Measurements from ENCODE around the gene MYMK. TPM values are rescaled to one million over a fixed set of nuclear protein-coding genes. Genes with fewer than 3 reads are reported as not detected.

The MYMK gene
- total RNA-seq, 2 experiments from 2014 or later = not detected

GRCh38 chr9:133473743-133474142, 51.0 kb downstream of the MYMK start:
- H3K27ac Mint-ChIP-seq = no peak overlapping the region
- ATAC-seq (no peak), DNase-seq (no peak)
- ChIA-PET POLR2A (no interaction called here), CTCF (interaction anchor here (0.8 kb wide), 1 partner anchor 11 kb away, joined by 4 read pairs; no protein-coding TSS in a partner anchor)
- no peaks in the 10 kb centered on the region for H3K36me3 Mint-ChIP-seq (ENCODE audit: low read depth)
- H3K4me3 Mint-ChIP-seq = no peak overlapping the region
- H3K9me3 Mint-ChIP-seq (ENCODE audit: low read depth) = no peaks in the 10 kb centered on the region
- intact Hi-C loops (cut with DNase I, micrococcal nuclease) = no loop called here
- no peaks in the 10 kb centered on the region for H3K4me1 Mint-ChIP-seq
- H3K27me3 Mint-ChIP-seq = no peaks in the 10 kb centered on the region

GRCh38 chr9:133472753-133473378, 51.9 kb downstream of the MYMK start:
- Mint-ChIP-seq H3K4me1 (no peaks in the 10 kb centered on the region), H3K27ac (no peak overlapping the region), H3K36me3 (ENCODE audit: low read depth) (no peaks in the 10 kb centered on the region), H3K9me3 (ENCODE audit: low read depth) (no peaks in the 10 kb centered on the region), H3K4me3 (no peak overlapping the region), H3K27me3 (no peaks in the 10 kb centered on the region)
- ATAC-seq (no peak), DNase-seq (no peak)
- ChIA-PET CTCF (no interaction called here), POLR2A (no interaction called here)
- intact Hi-C loops (cut with DNase I, micrococcal nuclease) = no loop called here

- intact Hi-C loops (cut with DNase I, micrococcal nuclease) = no loop called here
- POLR2A ChIA-PET = no interaction called here
- H3K9me3 Mint-ChIP-seq (ENCODE audit: low read depth) = no peaks in the 10 kb centered on the region
- CTCF ChIA-PET = no interaction called here
- DNase-seq (no peak), ATAC-seq (no peak)
- H3K4me1 Mint-ChIP-seq = no peaks in the 10 kb centered on the region
- no peak overlapping the region for H3K27ac Mint-ChIP-seq
- no peak overlapping the region for H3K4me3 Mint-ChIP-seq
- H3K27me3 Mint-ChIP-seq = no peaks in the 10 kb centered on the region
- H3K36me3 Mint-ChIP-seq (ENCODE audit: low read depth) = no peaks in the 10 kb centered on the region
Measured at GRCh38 chr9:133472277-133472645, 52.5 kb downstream of the MYMK start.

GRCh38 chr9:133471551-133472276, 53.0 kb downstream of the MYMK start:
- no peaks in the 10 kb centered on the region for H3K27me3 Mint-ChIP-seq
- no peak overlapping the region for H3K27ac Mint-ChIP-seq
- no peak for DNase-seq
- no peak for ATAC-seq
- H3K4me1 Mint-ChIP-seq = no peaks in the 10 kb centered on the region
- intact Hi-C loops (cut with DNase I, micrococcal nuclease) = no loop called here
- no peak overlapping the region for H3K4me3 Mint-ChIP-seq
- ChIA-PET CTCF (interaction anchor here (0.7 kb wide), 1 partner anchor 1717 kb away, joined by 3 read pairs; no protein-coding TSS in a partner anchor), POLR2A (interaction anchor here (0.7 kb wide), 1 partner anchor 98 kb away, joined by 4 read pairs; no protein-coding TSS in a partner anchor)
- no peaks in the 10 kb centered on the region for H3K9me3 Mint-ChIP-seq (ENCODE audit: low read depth)
- no peaks in the 10 kb centered on the region for H3K36me3 Mint-ChIP-seq (ENCODE audit: low read depth)

- DNase-seq (no peak), ATAC-seq (no peak)
- ChIA-PET CTCF (interaction anchor here (0.7 kb wide), 1 partner anchor 1717 kb away, joined by 3 read pairs; no protein-coding TSS in a partner anchor), POLR2A (interaction anchor here (0.7 kb wide), 1 partner anchor 97 kb away, joined by 4 read pairs; no protein-coding TSS in a partner anchor)
- Mint-ChIP-seq H3K27ac (no peak overlapping the region), H3K36me3 (ENCODE audit: low read depth) (no peaks in the 10 kb centered on the region), H3K9me3 (ENCODE audit: low read depth) (no peaks in the 10 kb centered on the region), H3K27me3 (no peaks in the 10 kb centered on the region), H3K4me3 (no peak overlapping the region), H3K4me1 (no peaks in the 10 kb centered on the region)
- intact Hi-C loops (cut with DNase I, micrococcal nuclease) = no loop called here
Measured at GRCh38 chr9:133470988-133471387, 53.8 kb downstream of the MYMK start.

- Mint-ChIP-seq H3K27me3 (no peaks in the 10 kb centered on the region), H3K4me1 (no peaks in the 10 kb centered on the region), H3K36me3 (ENCODE audit: low read depth) (no peaks in the 10 kb centered on the region), H3K4me3 (no peak overlapping the region), H3K9me3 (ENCODE audit: low read depth) (no peaks in the 10 kb centered on the region), H3K27ac (no peak overlapping the region)
- CTCF ChIA-PET = no interaction called here
- no peak for ATAC-seq
- intact Hi-C loops (cut with DNase I, micrococcal nuclease) = no loop called here
- POLR2A ChIA-PET = no interaction called here
- no peak for DNase-seq
Measured at GRCh38 chr9:133470427-133470924, 54.3 kb downstream of the MYMK start.

GRCh38 chr9:133468777-133469421, 55.9 kb downstream of the MYMK start:
- H3K36me3 Mint-ChIP-seq (ENCODE audit: low read depth) = no peaks in the 10 kb centered on the region
- POLR2A ChIA-PET = no interaction called here

GRCh38 chr9:133468374-133468773, 56.4 kb downstream of the MYMK start:
- intact Hi-C loops (cut with DNase I, micrococcal nuclease) = no loop called here
- DNase-seq = no peak
- H3K4me1 Mint-ChIP-seq = no peaks in the 10 kb centered on the region
- H3K4me3 Mint-ChIP-seq = no peak overlapping the region
- H3K9me3 Mint-ChIP-seq (ENCODE audit: low read depth) = no peaks in the 10 kb centered on the region
- POLR2A ChIA-PET = no interaction called here
- no peaks in the 10 kb centered on the region for H3K36me3 Mint-ChIP-seq (ENCODE audit: low read depth)
- H3K27ac Mint-ChIP-seq = no peak overlapping the region
- no peak for ATAC-seq
- H3K27me3 Mint-ChIP-seq = no peaks in the 10 kb centered on the region
- CTCF ChIA-PET = interaction anchor here (0.7 kb wide), 1 partner anchor 274 kb away, joined by 3 read pairs; no protein-coding TSS in a partner anchor

More at GRCh38 chr9:133468777-133469421, 55.9 kb downstream of the MYMK start:
- ATAC-seq (no peak), DNase-seq (no peak)
- Mint-ChIP-seq H3K4me1 (no peaks in the 10 kb centered on the region), H3K9me3 (ENCODE audit: low read depth) (no peaks in the 10 kb centered on the region), H3K4me3 (no peak overlapping the region), H3K27me3 (no peaks in the 10 kb centered on the region), H3K27ac (no peak overlapping the region)
- CTCF ChIA-PET = no interaction called here
- intact Hi-C loops (cut with DNase I, micrococcal nuclease) = no loop called here

- Mint-ChIP-seq H3K9me3 (ENCODE audit: low read depth) (no peaks in the 10 kb centered on the region), H3K27ac (no peak overlapping the region), H3K36me3 (ENCODE audit: low read depth) (no peaks in the 10 kb centered on the region), H3K27me3 (no peaks in the 10 kb centered on the region), H3K4me1 (no peaks in the 10 kb centered on the region), H3K4me3 (no peak overlapping the region)
- DNase-seq = no peak
- no peak for ATAC-seq
- ChIA-PET CTCF (no interaction called here), POLR2A (no interaction called here)
- intact Hi-C loops (cut with DNase I, micrococcal nuclease) = no loop called here
Measured at GRCh38 chr9:133467101-133467500, 57.7 kb downstream of the MYMK start.

GRCh38 chr9:133465984-133466383, 58.8 kb downstream of the MYMK start:
- Mint-ChIP-seq H3K27ac (no peak overlapping the region), H3K27me3 (no peaks in the 10 kb centered on the region), H3K9me3 (ENCODE audit: low read depth) (no peaks in the 10 kb centered on the region), H3K4me3 (no peak overlapping the region), H3K4me1 (no peaks in the 10 kb centered on the region), H3K36me3 (ENCODE audit: low read depth) (no peaks in the 10 kb centered on the region)
- intact Hi-C loops (cut with DNase I, micrococcal nuclease) = no loop called here
- CTCF ChIA-PET = interaction anchor here (1.6 kb wide), 1 partner anchor 14 kb away, joined by 3 read pairs; the partner anchor contains the start of gene SLC2A6
- DNase-seq (no peak), ATAC-seq (no peak)
- POLR2A ChIA-PET = no interaction called here

GRCh38 chr9:133464638-133465037, 60.1 kb downstream of the MYMK start:
- no peaks in the 10 kb centered on the region for H3K9me3 Mint-ChIP-seq (ENCODE audit: low read depth)
- no peaks in the 10 kb centered on the region for H3K36me3 Mint-ChIP-seq (ENCODE audit: low read depth)
- intact Hi-C loops (cut with DNase I, micrococcal nuclease) = no loop called here
- no peaks in the 10 kb centered on the region for H3K27me3 Mint-ChIP-seq
- CTCF ChIA-PET = no interaction called here
- H3K27ac Mint-ChIP-seq = no peak overlapping the region
- no peak for DNase-seq
- POLR2A ChIA-PET = interaction anchor here (0.6 kb wide), 1 partner anchor 236 kb away, joined by 4 read pairs; no protein-coding TSS in a partner anchor
- H3K4me1 Mint-ChIP-seq = no peaks in the 10 kb centered on the region
- ATAC-seq = no peak
- no peak overlapping the region for H3K4me3 Mint-ChIP-seq
